Ramos (cell line): ENCODE data around the gene GALNT9.

Experiments used
- in situ Hi-C: fragments of 300-500 bp; cut with MboI; formaldehyde crosslinking; loops from one replicate; pipeline ENCODE4 v1.14.3; 2022; ENCODE audit warnings: low sequenced_read_pairs; ENCODE audit not compliant: unreplicated experiment

The GALNT9 gene

DNA sequence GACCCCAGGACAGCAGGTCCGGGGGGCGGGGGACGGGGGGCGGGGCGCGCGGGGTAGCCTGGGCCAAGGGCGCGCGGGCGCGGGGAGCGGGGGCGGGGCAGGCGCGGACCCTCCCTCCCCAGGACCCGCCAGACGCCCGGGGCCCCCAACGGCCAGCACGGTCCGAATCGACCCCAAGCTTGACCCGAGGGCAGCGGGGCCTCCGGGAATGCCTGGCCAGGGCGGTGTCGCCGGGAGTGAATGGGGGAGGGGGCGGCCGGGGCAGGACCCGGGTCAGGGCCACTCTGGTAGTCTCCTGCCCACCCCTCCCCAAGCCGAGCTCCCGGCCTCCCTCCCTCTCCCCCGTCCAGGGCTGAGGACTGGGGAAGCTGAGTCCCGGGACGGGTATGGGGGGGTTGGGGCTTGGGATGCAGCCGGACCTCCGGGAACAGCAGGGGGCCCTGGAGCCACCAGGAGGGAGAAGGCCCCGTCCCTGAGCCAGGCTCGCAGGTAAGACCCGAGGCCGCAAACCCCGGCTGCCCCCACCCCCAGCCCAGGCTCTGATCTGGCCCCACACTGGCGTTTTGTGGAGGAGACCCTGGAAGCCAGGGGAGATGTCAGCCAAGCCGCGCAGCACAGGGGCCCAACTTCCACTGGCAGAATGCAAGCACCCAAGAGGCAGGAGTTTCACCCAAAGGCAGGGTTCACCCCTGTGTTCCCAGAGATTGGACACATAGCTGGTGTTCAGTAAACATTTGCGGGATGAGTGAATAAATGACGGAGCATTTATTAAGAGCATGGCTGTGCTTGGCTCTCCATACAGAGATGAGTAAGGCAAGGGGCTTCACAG, 545 bp upstream of the GALNT9 start:
- in situ Hi-C loops = no loop called here

DNA sequence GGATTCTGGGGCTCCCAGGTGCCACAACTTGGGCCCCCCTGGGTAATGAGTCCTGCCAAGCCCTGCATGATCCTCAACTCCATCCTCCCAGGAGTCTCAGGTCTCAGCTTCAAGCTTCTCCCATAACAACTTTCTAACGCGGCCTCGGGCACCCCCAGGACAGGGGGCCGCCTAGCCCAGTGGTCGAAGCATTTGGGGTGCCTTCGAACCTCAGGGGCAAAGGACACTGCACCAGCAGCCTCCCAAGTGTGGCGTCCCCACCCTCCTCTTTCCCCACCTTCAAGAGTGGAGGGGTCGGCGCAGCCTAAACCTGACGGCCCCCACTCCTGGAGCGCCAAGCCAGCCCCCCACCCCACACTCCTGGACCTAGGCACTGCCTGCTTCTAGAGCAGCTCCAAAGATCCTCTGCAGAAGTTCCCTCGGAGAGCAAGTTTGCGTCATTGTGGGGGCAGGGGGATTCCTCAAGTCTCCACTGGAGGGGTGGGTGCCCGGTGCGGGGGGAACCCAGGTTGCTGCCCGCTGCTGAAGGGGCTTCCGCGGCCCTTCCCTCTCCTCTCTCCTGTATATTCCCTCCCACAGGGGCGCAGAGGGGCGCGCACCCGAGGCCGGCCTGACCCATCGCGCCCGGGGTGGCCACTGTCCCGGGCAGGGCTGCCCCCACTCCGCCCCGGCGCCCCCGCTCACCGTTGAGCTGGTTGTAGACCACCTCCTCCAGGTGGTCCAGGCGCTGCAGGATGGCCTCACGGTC, 933 bp downstream of the GALNT9 start:
- in situ Hi-C loops = no loop called here

DNA sequence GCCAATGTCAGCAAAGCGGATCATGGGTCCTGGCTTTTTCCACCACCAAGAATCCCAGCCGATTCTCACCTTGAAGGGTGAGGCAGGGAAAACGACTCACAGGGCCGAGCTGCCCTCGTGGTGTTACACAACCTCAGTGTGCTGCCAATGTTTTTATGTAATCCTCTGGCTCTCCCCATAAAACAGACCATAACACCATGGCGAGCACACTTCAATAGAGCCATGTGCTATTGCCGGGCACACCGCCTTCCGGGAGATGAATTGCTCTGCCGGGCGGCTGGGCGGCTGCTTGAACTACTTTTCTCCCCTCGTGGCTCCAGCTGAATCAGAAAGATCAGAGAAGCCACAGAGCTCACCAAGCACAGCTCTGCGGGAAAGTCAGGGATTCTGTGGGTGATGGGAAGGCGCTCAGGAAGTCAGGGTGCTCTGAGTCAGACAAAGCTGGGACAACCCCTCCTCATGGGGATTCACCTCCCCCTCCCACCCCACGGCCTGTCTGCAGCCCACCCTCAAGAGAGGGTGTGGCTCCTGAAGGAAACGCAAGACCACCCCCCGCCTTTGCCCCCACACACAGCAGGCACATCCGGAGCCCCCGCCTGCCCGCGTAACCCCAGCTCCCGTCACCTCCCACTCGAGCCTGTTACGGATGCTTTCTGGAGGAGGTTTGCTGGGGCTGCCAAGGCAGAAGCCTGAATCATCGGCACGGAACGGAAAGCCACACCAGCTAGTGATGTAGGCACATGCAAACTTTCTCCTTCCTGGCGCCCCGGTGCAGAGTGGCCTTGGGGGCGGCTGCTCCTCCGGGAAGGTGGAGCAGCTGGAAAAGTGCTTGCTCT, 1.8 kb downstream of the GALNT9 start:
- in situ Hi-C loops = no loop called here

DNA sequence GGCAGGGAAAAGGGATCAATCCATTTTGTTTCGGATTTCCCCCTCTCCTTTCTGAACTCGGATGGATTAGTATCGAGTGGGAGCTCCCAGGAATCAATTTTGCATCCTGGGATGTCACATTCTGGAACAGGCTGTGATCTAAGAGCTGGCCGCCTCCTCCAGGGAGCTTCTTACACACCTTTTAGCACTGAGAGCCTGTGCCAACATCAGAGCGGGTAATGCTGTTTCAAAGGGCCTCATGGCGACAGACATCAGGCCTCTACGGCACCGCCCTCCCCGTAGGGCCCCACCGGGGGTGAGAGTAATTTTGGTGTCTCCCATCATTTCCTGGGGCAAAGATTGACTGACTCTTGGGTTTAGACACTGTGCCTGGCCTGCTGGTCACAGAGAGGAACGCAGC, 2.7 kb downstream of the GALNT9 start:
- in situ Hi-C loops = no loop called here

DNA sequence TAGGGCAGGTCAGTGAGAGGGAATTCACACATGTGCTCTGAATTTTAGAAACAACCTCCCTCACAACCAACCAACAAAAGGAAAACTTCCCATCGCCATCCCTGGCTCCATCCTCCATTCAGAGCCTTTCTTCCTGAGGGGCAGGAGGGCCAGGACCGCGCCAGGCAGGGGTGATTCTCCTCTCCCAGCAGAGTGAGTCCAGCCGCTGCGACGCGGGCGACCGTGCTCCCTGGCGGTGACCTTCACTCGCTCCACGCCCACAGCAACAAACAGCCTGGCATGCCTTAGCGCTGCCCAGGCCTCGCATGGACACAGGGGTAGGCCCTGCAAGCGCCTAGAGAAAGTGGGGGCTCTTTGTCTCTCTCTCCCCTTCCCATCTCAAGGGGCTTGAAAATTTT, 3.7 kb downstream of the GALNT9 start:
- in situ Hi-C loops = no loop called here

DNA sequence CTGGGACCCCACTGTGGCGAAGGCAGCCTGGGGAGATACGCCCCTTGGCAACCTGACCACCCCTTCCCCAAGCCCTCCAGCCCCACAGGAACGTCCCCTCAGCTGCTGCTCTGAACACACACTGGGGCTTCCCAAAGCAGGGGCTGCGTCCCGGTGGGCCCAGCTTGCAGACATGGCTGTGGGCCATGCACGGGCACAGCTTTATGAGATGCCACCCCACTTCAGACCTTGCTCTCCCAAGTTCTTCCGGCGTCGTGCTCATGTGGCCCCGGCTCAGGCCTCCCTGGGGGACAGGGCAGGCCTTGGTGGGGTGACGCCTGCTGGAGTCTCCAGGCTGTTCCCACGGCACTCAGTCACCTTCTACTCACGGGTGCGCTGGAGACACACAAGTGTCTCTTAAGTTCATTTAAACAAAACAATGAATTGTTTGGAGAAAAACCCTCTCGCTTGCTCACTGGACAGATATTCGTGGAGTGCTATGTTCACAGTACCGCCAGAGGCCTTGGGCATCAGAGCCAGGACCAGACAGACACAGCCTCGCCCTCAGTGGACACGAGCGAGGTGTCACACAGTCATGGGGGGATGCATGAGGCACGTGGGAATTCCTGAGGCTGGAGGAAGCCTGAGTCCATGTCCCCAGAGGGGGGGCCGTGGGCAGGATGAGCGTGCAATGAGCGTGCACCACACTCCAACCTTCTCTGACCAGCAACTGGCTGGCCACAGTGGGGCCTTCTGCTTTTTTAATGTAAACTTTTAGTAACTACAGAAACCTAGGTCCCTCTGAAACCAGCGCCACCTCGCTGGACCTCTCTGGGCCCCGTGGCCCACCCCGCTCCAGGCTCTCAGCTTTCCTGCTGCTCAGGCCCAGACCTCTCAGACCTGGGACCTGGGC, 4.3 kb downstream of the GALNT9 start:
- in situ Hi-C loops = no loop called here

DNA sequence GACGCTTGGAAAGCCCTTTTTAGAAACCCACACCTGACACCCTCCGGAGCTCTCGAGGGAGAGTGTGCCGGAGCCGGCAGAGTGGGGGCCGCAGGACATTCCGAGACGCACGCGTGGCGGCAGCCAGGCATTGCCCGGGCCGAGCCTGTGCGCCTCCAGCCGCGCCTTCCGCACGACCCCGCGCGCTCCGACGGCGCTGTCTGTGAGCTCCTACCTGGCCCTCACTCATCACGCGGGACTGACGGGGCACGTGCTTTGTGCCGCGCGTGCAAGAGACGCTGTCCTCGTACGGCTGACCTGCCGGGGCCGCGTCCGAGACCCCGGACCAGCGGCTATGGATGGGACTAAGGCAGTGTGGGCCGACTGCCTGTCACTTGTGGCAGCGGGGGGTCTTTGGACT, 5.2 kb downstream of the GALNT9 start:
- in situ Hi-C loops = no loop called here

DNA sequence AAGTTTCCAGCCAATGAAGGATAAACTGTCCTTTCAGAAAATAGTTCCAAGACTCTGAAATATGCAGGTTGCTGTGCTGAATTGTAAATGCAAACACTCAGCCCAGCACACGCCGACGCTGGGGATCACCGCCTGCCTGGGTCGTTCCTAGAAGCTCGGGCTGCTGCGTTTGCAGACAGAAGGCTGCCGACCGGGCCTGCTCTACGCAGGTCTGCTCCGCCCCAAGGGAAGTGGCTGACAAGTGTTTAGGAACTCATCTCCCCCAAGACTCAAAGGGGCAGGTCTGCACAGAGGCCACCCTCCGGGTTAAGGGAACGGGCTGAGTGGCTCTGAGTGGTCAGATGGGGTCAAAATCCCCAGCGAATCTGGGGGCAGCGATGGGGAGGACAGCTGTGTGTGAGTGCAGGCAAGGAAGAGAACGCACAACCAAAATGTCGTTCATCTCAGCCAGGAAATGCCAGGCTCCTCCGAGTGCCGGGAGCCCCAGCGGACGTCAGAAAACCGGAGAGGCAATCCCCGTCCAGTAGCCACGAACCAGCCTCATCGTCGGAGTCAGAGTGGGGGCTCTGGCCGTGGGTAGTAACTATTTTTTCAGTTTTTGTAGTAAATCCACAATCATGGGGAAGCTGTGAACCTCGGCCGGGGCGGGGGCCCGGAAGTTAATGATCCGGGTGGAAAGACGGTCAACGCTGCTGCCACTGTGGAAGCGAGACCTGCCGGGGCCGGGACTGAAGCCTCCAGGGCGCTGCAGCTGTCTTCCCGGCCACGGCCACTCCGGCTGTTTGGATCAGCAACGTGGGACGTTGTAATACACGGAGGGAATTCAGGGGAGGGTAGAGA, 6.0 kb downstream of the GALNT9 start:
- in situ Hi-C loops = no loop called here

DNA sequence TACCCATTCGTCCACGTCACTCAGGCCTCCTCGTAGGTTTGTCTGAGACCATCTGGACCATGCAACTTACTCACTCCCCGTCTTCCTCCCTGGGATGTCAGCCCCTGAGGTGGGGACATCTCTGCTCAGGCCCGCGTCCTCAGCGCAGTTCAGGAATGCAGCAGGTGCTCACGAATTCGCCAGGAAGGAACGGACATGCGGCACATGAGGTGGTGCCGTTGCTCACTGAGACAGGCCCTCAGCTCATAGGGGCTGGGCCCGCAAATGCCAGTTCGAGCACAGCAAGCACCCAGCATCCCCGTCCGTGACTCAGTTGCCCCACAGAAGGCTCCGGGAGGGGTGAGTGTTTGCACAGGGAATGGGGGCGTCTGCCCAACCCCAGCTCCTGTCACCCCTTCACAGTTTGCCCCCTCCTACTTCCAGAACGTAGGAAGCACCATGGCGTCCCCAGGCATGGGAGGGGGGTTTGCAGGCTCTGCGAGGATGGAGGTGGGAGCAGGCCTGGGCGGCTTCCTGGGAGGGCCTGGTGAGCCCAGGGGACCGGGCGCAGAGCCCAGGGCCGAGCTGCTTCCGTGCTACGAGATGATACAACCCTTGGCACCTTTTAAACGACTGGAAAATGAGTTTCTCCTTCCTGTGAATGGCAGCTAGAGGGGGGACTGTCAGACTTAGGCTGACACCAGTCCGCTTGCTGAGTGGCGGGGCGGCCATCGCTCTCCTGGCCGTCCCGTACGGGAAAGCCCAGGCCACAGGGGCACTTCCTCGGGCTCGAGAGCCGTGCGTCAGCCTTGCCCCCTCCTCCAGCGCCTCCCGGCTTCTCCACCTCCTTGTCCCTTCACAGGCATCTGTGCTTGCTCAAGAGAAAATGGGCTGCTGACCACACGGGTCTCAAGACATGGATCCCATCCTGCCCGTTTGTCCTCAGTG, 6.9 kb downstream of the GALNT9 start:
- in situ Hi-C loops = no loop called here

DNA sequence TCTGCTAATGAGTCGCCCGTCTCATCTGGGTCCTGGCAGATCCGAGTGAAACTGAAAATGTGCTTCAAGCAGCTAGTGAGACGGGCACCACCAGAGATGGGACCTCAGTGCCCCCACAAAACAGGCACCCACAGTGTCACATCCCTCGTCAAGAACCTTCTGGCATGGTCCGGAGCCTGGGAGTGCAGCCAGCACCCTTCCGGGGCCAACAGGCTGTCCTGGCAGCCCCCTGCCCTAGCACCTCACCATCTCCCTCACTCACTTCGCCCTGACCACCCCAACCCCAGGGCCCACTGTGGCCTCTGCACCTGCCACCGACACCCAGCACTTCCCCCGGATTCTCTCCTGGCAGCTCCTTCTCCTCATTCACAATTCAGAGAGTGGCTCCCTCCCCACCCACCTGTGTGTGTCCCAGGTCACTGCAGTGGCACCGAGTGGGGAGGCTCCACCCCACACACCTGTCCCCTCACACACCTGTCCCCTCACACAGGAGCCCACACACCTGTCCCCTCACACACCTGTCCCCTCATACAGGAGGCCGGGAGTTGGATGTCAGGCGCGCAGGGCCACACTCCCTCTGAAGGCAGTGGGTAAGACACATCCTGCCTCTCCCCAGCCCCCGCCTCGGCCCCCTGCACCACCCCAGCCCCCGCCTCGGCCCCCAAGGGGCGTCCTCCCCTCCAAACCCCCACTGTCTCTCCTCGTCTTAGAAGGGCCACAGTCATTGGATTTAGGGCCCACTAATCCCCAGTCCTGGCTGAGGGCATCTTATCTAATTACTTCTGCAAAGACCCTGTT, 7.9 kb downstream of the GALNT9 start:
- in situ Hi-C loops = no loop called here

DNA sequence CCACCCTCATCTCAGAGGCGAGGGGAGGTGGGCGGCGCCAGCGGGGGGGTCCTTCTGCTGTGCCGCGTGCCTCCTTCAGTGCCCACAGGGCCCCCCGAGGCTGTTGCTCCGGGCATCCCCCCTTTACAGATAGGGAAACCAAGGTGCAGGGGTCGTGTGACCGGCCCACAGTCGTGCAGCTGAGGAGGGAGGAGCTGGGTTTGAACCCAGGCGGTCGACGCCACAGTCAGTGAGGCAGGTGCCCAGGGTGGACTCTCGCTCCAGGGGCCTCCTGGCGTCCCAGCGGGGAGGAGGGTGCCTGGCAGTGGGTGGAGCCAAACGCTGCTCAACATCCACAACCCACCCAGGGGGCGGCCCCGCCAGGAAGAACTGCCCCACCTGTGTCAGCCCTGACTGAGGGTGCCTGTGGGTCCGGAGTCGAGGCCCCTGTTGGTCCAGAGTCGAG, 8.6 kb downstream of the GALNT9 start:
- in situ Hi-C loops = no loop called here

DNA sequence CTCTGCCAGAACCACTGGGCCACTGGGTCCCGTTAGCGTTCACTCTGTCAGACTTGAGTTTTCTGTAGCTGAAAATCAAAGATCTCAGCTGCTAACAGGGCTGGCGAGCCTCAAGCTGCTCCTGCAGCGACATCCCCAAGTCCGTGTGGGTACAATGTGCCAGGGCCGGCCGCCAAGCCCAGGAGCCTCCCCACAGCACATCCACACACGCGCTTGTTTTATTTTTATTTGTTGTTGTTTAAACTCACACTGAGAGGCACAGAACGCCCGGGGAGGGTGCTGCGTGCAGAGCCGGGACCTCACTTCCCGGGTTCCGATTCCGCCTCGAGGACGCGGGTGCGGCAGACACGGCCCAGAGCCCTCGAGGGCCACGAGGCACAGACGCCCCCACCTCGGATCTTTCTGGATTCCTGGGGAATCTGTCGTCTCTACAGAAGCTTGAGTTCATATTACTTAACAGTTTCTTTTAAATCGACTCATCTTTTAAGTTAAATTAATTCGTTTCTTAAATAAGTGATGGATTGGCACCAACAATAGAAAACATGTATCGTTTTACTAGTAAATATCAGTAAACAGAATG, 9.3 kb downstream of the GALNT9 start:
- in situ Hi-C loops = no loop called here

DNA sequence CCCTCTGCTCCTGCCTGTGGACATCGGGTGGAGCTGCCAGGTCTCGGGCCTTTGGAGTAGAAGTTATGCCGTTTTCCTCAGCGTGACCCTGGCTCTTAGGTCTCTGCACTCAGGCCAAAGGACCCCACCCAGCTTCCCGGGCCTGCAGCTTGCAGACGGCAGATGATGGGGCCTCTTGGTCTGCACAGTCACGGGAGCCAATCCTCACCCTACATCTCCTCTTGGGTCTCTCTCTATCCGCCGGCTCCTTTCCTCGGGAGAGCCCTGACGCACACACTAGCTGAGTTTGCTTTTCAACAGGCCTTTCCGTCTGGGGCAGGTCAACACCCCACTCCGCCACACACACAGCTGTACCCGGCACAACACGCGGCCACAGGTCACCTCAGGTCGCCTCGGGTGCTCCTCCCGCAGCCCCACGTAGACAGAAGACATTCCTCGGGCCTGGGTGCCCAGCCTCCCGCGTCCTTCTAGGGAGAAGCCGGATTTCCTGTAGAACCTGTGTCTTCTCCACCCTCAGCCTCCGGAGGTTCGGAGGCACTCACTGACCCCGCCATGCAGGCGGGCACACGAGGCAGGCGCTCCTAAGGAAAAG, 9.9 kb downstream of the GALNT9 start:
- in situ Hi-C loops = no loop called here

DNA sequence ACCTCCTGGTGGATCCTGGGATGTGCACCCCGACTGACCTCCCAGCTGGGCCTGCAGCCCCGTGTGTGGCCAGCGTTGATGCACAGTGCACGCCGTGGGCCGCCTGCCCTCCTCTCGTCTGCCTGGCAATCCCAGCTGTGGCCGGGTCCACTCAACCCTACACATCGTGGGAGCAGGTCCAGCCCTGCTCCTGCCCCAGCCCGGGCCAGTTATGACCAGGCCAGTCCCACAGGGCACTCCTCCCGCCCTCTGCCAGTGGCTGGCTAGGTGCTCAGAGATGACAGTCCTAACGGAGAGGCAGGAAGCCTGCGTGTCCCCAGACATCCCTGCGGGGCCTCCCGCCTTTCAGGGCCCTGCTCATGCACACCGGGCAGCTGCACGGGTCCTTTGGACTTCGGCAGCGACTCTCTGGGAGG, 10.8 kb downstream of the GALNT9 start:
- in situ Hi-C loops = no loop called here

DNA sequence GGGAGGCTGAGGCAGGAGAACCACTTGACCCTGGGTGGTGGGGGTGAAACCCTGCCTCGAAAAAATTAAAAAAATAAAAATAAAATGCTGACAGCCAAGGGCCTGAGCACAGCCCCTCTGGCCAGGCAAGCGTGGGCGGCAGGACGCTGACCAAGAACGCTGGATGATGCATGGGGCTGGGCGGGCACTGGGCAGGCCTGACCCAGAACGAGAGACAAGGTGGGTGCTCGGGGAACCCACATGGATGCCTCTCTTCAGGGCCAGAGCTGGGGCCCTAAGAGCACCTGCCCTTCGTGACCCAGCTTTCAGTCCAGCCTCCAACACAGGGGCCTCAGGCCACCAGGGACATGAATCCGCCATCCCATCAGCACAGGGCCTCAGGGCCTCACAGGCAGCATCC, 11.3 kb downstream of the GALNT9 start:
- in situ Hi-C loops = no loop called here

DNA sequence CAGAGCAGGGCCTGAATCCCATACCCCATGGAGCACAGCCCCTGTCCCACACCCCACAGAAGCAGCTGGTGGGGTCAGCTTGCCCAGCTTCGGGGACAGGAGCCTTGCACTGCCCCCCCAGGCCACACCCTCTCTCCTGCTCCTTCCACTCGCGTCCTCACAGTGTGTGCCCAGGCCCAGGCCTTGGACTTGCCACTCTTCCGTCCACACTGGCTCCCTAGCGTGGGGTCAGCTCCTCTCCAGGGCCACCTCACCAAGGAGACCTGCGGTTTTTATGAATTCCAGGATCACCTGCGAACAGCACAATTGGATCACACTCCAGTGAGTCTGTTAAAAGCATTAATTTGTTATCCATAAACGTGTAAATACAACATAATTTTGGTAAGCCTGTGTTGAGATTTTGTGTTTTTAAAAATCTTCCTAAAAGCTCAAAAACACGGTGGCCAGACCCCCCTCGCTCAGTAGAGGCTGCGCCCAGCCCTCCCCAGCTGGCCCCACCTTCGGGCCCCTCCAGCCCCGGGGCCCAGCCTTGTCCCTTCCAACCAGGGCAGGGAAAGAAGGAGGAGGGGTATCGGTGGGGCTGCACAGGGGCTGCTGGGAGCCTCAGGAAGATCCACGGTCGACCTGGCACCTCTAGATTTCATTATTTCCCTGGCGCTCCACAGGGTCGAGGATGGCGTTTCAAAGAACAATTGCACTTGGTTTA, 12.0 kb downstream of the GALNT9 start:
- in situ Hi-C loops = no loop called here
